ENCODE measurements around the gene SUGCT.

SUGCT gene

GRCh38 chr7:40316176-40316575 lies 181.4 kb downstream of the SUGCT start:
- peaks cover 2% of the 10 kb centered on the region for H3K27me3 ChIP-seq (ENCODE audit: insufficient read depth, poor library complexity, severe bottlenecking)
- H3K27ac ChIP-seq (replicated peaks), result no peak overlapping the region
- DNase-seq (ENCODE audit: low read depth in 1 of 2, low spot score in 1 of 2), result no peak
- no peak overlapping the region for H3K4me3 ChIP-seq (replicated peaks; ENCODE audit: insufficient read depth, low read length)
- TF ChIP-seq CTCF (IDR thresholded peaks at IDR 0.05; ENCODE audit: insufficient read depth, low read length) (no peak), POLR2AphosphoS5 (IDR thresholded peaks at IDR 0.05; ENCODE audit: low read depth) (no peak), SPI1 (IDR thresholded peaks at IDR 0.05; ENCODE audit: borderline replicate concordance, low read depth) (no peak), GABPA (IDR thresholded peaks at IDR 0.05; ENCODE audit: low read depth) (no peak), REST (IDR thresholded peaks at IDR 0.05; ENCODE audit: insufficient replicate concordance, low read depth) (no peak)

- Histone ChIP-seq H3K27ac (replicated peaks) (no peak overlapping the region), H3K27me3 (ENCODE audit: insufficient read depth, poor library complexity, severe bottlenecking) (no peaks in the 10 kb centered on the region), H3K4me3 (replicated peaks; ENCODE audit: insufficient read depth, low read length) (no peak overlapping the region)
- TF ChIP-seq CTCF (IDR thresholded peaks at IDR 0.05; ENCODE audit: insufficient read depth, low read length), result no peak
- no peak for TF ChIP-seq GABPA (IDR thresholded peaks at IDR 0.05; ENCODE audit: low read depth)
- TF ChIP-seq SPI1 (IDR thresholded peaks at IDR 0.05; ENCODE audit: borderline replicate concordance, low read depth), result no peak
- no peak for TF ChIP-seq REST (IDR thresholded peaks at IDR 0.05; ENCODE audit: insufficient replicate concordance, low read depth)
- TF ChIP-seq POLR2AphosphoS5 (IDR thresholded peaks at IDR 0.05; ENCODE audit: low read depth), result no peak
- no peak for DNase-seq (ENCODE audit: low read depth in 1 of 2, low spot score in 1 of 2)
Observed at GRCh38 chr7:40324914-40325313, 190.1 kb downstream of the SUGCT start.

- DNase-seq (ENCODE audit: low read depth in 1 of 2, low spot score in 1 of 2), result no peak
- no peak overlapping the region for H3K27ac ChIP-seq (replicated peaks)
- no peak overlapping the region for H3K4me3 ChIP-seq (replicated peaks; ENCODE audit: insufficient read depth, low read length)
- no peaks in the 10 kb centered on the region for H3K27me3 ChIP-seq (ENCODE audit: insufficient read depth, poor library complexity, severe bottlenecking)
- TF ChIP-seq CTCF (IDR thresholded peaks at IDR 0.05; ENCODE audit: insufficient read depth, low read length) (no peak), REST (IDR thresholded peaks at IDR 0.05; ENCODE audit: insufficient replicate concordance, low read depth) (no peak), POLR2AphosphoS5 (IDR thresholded peaks at IDR 0.05; ENCODE audit: low read depth) (no peak), SPI1 (IDR thresholded peaks at IDR 0.05; ENCODE audit: borderline replicate concordance, low read depth) (no peak), GABPA (IDR thresholded peaks at IDR 0.05; ENCODE audit: low read depth) (no peak)
Observed at GRCh38 chr7:40327113-40327512, 192.3 kb downstream of the SUGCT start.
